GM18870 (cell line): Measurements from ENCODE around the gene GRM1.

ENCODE experiments used
- ATAC-seq: cut with Tn5 transposase; IDR thresholded peaks from one replicate; pipeline ENCODE4 v1.9.1; 2021; ENCODE audit warnings: moderate library complexity; ENCODE audit not compliant: unreplicated experiment

Gene GRM1

GRCh38 chr6:146028851-146029572 lies at the start of gene GRM1:
Gene GRM1 (plus strand): TSS chr6:146029062. CDS start chr6:146029518, 456 bp downstream.
- ATAC-seq = no peak

- no peak for ATAC-seq
Measured at GRCh38 chr6:146009338-146009737, 19.5 kb upstream of the GRM1 start.

GRCh38 chr6:146014233-146014632 lies 14.6 kb upstream of the GRM1 start:
- ATAC-seq = no peak

- no peak for ATAC-seq
Measured at GRCh38 chr6:146017672-146018071, 11.2 kb upstream of the GRM1 start.

GRCh38 chr6:146026873-146027272 lies 2.0 kb upstream of the GRM1 start:
- ATAC-seq = no peak

- ATAC-seq = no peak
Measured at GRCh38 chr6:146027586-146028251, 1.1 kb upstream of the GRM1 start.

GRCh38 chr6:146028252-146028795 lies 538 bp upstream of the GRM1 start:
- no peak for ATAC-seq

GRCh38 chr6:146029573-146030184 lies 817 bp downstream of the GRM1 start:
- no peak for ATAC-seq

- ATAC-seq = no peak
Measured at GRCh38 chr6:146032387-146032786, 3.5 kb downstream of the GRM1 start.

GRCh38 chr6:146040360-146040759 lies 11.5 kb downstream of the GRM1 start:
- no peak for ATAC-seq

- no peak for ATAC-seq
Measured at GRCh38 chr6:146041282-146041681, 12.4 kb downstream of the GRM1 start.

GRCh38 chr6:146047371-146047770 lies 18.5 kb downstream of the GRM1 start:
- no peak for ATAC-seq

- ATAC-seq = no peak
Measured at GRCh38 chr6:146050168-146050567, 21.3 kb downstream of the GRM1 start.

GRCh38 chr6:146056506-146056905 lies 27.6 kb downstream of the GRM1 start:
- no peak for ATAC-seq

- no peak for ATAC-seq
Measured at GRCh38 chr6:146065690-146066089, 36.8 kb downstream of the GRM1 start.

GRCh38 chr6:146066506-146066905 lies 37.6 kb downstream of the GRM1 start:
- ATAC-seq = no peak

GRCh38 chr6:146071781-146072180 lies 42.9 kb downstream of the GRM1 start:
- no peak for ATAC-seq

GRCh38 chr6:146077992-146078391 lies 49.1 kb downstream of the GRM1 start:
- no peak for ATAC-seq

- no peak for ATAC-seq
Measured at GRCh38 chr6:146087386-146087785, 58.5 kb downstream of the GRM1 start.

- no peak for ATAC-seq
Measured at GRCh38 chr6:146090474-146090873, 61.6 kb downstream of the GRM1 start.

GRCh38 chr6:146092961-146093686 lies 64.3 kb downstream of the GRM1 start:
- ATAC-seq = no peak
